T-helper 2 cell treated with Interferon-gamma antibody and Interleukin-4, amounts not matched to agents 100 ng/mL and 5 ng/mL, for 36 hours (primary cell): Measurements from ENCODE around the gene ZBTB46. TPM values are rescaled to one million over a fixed set of nuclear protein-coding genes. Genes with fewer than 3 reads are reported as not detected.
"Not testable (repeated sequence)": the region's sequence is repeated elsewhere in the genome, so short reads cannot be mapped to it uniquely, and the experiment has no call there.

ENCODE experiments used
- intact Hi-C: fragments of 100-400 bp; cut with micrococcal nuclease; formaldehyde crosslinking; loops from one replicate; pipeline ENCODE4 v1.15.1; 2023
- total RNA-seq: library from RNA; stranded (reverse); gene quantifications from 2 replicates; pipeline ENCODE4 v1.2.3, GENCODE V29; 2022

ZBTB46 gene, protein sequence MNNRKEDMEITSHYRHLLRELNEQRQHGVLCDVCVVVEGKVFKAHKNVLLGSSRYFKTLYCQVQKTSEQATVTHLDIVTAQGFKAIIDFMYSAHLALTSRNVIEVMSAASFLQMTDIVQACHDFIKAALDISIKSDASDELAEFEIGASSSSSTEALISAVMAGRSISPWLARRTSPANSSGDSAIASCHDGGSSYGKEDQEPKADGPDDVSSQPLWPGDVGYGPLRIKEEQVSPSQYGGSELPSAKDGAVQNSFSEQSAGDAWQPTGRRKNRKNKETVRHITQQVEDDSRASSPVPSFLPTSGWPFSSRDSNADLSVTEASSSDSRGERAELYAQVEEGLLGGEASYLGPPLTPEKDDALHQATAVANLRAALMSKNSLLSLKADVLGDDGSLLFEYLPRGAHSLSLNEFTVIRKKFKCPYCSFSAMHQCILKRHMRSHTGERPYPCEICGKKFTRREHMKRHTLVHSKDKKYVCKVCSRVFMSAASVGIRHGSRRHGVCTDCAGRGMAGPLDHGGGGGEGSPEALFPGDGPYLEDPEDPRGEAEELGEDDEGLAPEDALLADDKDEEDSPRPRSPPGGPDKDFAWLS
- 0.16 and 0.32 TPM in 2 replicates for total RNA-seq

DNA sequence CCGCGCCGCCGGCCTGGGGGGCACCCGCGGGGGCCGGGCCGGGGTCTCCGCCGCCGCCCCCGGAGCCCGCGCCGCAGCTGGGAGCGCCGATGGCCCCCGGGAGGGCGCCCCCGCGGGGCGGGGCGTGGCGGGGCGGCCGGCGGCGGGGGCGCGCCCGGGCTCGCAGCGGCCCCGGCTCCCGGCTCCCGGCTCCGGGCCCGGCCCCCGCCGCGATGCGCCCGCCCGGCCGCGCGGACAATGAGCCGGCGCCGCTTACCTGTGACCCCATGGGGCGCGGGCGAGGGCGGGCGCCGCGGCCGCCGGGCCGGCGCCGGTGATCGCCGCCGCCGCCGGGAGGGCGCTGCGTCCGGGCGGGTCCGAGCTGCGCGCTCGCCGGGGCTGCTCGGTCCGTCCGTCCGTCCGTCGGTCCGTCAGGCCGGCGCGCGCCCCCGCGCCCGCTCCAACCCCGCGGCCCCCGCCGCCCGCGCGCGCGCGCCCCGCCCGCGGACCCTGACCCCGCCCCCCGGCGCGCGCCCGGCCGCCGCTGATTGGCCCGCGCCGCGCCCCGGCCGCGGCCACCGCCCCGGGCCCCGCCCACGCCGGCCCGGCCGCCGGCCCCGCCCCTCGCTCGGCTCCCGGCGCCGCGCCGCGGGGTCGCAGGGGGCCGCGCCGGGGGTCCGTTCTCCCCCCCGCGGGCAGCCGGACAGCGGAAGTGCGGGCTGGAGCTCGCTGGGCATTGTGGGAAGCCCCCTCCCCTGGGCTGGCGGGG is at the start of gene ZBTB46:
Gene ZBTB46 (minus strand): TSS at position 424 of the 748 bp plus-strand sequence. CDS start 40,507 bp downstream, outside the sequence.
- intact Hi-C loops, result no loop called here

DNA sequence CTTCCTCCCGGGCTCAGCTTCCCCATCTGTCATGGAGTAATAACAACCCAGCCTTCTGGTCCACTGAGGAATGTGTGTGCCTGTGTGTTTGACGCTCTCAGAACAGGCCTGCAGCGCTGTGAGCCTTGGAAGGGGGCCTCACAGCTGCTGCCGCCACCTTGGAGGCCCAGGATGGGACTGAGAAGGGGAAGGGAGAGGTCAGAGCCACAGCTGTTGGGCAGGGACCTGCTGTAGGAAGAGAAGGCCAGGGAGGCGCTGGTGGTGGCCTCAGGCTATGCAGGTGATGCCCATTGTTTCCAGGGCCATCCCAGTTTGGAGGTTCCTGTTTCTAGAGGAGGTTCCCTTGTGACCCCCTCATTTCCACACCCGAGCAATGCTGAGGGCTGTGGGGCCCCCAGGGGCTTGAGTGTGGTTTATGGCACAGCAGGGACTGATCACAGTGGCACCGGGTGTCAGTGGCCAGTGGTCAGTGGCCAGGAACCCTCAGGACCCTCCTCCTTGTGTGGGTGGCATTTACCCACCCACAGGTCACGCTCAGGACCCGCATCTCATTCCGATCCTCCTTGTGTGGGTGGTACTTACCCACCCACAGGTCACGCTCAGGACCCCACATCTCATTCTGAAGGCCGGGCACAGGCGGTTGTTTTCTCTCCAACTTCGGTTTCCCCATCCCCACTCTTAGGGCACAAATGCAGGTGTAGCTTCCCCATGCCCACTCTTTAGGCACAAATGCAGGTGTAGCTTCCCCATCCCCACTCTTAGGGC is 48.0 kb upstream of the ZBTB46 start:
- intact Hi-C loops, result no loop called here

DNA sequence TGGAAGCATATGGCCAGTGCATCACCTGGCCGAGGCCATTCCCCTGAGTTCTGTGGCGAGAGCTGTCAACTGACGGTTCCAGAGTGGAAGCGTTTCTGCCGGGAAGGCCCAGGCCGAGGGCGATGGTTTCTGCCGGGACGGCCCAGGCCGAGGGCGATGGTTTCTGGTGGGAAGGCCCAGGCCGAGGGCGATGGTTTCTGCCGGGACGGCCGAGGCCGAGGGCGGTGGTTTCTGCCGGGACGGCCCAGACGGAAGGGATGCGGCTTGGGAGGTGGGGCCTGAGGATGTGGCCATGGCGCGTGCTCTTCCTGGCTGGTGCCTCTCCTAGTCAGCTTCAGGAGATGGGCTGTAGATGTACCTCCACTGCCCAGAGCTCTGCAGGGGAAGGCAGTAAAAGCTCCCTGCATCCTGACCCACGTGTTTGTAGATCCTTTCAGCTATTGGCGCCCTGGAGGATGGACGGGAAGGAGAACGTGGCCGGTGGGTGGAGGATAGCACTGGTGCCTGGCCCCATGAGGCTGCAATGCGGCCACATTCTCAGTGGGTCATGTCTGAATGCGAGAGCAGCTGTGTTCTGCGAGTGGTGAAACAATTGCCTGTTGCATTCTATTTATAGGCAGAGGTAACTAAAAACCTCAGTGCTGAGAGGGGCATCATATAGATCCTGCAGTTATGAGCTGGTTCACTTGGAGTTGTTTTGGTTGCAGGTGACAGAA is 46.8 kb upstream of the ZBTB46 start:
- intact Hi-C loops, result no loop called here

DNA sequence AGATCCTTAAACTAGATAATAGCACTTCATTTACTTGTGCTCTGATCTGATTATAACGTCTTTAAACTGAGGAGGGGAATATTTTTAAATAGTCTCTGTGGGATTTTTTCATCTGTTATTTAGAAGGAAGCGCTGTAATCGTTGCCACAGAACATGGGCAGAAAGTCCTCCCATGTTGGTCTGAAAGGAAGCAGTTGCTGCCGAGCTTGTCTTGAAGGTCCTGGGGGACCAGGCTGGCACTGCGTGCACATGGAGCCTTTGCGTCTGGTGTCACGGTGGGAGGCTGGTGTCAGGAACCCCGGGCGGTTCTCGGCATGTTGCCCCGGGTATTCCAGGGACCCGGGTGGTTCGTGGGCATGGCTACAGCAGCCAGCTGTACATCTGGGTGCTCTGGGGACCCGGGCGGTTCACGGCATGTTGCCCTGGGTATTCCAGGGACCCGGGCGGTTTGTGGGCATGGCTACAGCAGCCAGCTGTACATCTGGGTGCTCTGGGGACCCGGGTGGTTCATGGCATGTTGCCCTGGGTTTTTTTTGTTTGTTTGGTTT is 45.5 kb upstream of the ZBTB46 start:
- intact Hi-C loops, result no loop called here

DNA sequence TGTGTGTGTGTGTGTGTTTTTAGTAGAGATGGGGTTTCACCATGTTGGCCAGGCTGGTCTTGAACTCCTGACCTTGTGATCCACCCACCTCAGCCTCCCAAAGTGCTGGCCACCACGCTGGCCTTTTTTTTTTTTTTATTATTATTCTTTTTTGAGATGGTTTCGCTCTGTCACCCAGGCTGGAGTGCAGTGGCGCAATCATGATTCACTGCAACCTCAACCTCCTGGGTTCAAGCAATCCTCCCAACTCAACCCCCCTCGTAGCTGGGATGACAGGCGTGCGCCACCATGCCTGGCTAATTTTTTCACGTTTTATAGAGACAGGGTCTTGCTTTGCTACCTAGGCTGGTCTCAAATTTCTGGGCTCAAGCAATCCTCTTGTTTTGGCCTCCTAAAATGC is 43.2 kb upstream of the ZBTB46 start:
- intact Hi-C loops, result not testable (repeated sequence)

DNA sequence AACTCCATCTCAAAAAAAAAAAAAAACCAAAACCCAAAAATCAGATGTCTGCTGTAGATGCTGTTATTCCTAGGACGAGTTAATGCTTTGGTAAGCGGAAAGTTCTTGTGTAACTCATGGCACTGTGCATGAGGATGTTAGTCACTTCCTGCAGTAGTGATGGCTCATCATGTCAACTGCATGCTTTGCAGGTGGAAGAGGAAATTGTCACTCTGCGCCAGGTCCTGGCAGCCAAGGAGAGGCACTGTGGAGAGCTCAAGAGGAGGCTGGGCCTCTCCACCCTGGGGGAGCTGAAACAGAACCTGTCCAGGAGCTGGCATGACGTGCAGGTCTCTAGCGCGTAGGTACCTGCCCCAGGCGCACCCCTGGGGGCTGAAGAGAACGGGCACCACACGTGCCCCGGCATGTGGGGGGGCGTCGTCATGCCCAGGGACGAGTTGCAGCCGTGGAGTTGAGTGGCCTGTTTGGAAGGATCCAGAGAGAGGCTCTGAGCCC is 42.5 kb upstream of the ZBTB46 start:
- intact Hi-C loops, result no loop called here

DNA sequence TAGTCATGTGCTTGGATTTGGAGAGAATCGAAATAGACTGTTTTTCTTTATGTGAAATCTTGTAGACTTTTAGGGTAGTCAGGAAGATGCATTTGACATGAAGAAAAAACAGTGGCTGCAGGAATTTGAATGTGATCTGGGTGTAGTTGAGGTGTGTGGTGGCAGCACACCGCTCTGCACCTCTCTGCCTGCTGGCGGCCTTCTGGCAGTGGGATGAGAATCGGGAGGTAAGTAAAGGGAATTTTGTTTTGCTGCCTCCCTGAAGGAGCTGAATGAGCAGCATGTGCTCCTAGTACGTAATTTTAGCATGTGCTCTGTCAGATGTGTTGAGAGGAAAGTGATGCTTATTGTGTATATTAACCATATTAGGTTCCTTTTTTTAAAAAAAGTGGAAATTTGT is 37.2 kb upstream of the ZBTB46 start:
- intact Hi-C loops, result loop anchor here (10.0 kb wide), 3 partner anchors 133 to 213 kb away; partner anchors contain the start of genes LIME1, RTEL1, SLC2A4RG and STMN3

DNA sequence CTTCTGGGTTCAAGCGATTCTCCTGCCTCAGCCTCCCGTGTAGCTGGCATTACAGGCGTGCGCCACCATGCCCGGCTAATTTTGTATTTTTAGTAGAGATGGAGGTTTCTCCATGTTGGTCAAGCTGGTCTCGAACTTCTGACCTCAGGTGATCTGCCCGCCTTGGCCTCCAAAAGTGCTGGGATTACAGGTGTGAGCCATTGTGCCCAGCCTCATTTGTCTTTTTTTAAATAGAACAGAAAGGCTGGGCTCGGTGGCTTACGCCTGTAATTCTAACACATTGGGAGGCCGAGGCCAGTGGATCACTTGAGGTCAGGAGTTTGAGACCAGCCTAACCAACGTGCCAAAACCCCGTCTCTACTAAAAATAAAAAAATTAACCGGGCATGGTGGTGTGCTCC is 36.0 kb upstream of the ZBTB46 start:
- intact Hi-C loops, result loop anchor here (10.0 kb wide), 3 partner anchors 132 to 212 kb away; partner anchors contain the start of genes LIME1, RTEL1, SLC2A4RG and STMN3

DNA sequence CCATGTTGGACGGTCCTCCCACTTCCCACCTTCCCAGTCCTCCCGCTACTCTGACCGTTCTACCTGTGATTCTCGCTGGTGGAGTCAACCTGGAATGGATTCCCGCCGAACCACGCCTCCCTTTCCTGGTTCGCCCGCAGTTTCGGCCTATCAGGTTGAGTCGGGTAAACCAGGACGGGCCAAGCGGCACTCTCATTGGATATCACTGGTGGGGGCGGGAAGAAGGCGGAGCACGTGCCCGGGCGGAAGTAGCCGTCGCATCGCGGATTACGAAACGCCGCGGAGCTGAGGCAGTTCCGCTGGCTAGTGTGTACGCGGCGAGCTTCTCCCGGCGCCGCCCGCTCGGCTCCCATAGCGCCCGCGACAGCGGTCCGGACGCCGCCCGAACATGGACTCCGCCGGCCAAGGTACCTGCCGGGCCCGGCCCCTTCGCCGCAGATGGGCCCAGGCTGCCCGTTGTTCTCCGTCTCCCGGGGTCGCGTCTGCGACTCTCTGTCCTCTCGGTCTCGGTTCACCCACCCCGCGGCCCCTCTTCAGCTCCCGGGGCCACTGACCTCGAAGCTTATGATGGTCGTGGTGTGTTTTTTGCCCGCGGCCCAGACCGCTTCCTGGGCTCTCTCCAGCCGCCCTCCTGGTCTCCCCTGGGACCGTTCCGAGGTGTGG is 34.0 kb upstream of the ZBTB46 start, which contains the start of gene TPD52L2:
Gene TPD52L2 (plus strand): TSS at position 293 of the 663 bp plus-strand sequence. CDS start 96 bp downstream, at position 389.
- intact Hi-C loops, result loop anchor here (1.0 to 10.0 kb wide), 8 partner anchors 29 to 328 kb away; partner anchors contain the start of genes ARFRP1, LIME1, PTK6 and RTEL1

DNA sequence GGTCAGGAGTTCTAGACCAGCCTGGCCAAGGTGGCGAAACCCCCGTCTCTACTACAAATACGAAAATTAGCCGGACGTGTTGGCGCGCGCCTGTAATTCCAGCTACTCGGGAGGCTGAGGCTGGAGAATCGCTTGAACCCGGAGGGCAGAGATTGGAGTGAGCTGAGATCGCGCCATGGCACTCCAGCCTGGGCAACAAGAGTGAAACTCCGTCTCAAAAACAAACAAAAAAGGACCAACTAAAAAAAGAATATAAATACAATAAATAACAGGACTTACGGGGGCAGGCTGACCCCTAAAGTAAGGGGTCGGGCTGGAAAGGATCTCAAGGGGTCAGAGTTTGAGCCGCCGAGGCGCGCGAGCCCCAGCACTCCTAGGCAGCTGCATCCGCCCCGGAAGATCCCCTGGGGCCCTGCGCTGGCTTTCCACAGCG is 33.5 kb upstream of the ZBTB46 start:
- intact Hi-C loops, result loop anchor here (1.0 to 10.0 kb wide), 7 partner anchors 78 to 328 kb away; partner anchors contain the start of genes ARFRP1, LIME1, PTK6 and RTEL1

DNA sequence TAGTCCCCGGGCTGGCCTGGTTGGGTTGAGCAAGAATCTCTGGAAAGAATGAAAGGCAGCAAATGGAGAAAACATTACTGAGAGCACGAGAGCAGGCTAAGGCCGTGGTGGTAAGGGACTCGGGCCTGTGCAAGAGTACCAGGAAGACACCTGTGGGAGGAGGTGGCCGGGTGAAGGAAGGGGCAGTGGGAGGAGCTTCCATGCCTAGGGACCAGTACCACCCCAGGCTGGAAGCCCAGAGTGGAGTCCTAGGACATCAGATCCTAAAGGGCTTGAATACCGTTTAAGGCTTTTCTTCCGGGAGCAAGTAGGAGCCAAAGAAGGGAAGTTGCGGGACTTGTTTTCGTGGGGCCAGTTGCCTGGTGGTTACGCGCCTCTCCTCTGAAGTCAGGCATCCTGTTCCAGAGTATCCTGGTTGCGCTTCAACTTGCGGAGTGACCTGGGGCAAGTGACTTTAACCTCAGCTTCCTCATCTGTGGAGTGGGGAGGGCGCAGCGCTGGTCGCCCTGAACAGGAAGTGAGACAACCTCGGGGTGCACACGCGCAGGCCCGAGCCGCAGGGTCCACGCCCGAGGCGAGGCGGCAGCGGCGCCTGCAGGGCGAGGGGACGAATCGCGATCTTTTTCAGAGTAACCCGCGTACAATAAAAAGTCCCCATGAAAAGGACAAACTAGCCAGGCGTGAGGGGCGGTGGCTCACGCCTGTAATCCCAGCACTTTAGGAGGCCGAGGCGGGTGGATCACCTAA is 32.9 kb upstream of the ZBTB46 start:
- intact Hi-C loops, result loop anchor here (1.0 to 10.0 kb wide), 7 partner anchors 77 to 327 kb away; partner anchors contain the start of genes ARFRP1, LIME1, PTK6 and RTEL1

DNA sequence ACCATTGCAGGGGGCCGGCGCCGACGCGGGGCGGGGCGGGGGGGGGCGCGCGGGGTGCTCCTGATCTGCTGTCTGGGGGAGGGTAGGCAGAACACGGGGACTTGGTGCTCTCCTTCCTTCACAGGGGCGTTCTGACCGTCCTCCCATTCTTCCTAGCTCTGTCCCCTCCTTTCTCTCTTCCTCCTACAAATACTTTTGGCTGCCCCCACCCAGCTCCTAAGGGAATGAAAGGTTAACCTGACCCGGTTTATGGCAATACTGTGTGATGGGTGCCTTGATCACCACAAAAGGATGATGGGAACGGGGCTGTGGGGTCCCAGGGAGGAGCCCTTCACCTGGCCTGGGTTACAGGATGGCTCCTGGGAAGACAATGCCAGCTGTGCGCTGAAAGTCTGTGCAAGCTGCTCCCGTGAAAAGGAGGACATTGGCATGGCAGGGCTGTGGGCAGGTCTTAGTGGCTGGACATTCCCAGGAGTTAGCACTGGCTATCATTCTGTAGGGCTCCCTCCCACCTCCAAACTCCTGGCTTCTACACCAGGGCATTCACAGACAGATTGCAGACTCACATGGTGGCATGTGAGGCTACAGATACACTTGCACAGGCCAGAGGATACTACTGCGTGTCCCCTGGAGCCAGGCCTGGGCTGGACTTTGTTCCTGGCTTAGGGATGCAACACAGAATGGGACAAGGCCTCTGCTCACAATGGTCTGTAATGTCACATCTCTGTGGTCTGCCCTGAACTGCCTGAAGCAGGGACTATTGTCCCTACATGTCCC is 32.1 kb upstream of the ZBTB46 start:
- intact Hi-C loops, result loop anchor here (10.0 kb wide), 3 partner anchors 128 to 208 kb away; partner anchors contain the start of genes LIME1, RTEL1, SLC2A4RG and STMN3

DNA sequence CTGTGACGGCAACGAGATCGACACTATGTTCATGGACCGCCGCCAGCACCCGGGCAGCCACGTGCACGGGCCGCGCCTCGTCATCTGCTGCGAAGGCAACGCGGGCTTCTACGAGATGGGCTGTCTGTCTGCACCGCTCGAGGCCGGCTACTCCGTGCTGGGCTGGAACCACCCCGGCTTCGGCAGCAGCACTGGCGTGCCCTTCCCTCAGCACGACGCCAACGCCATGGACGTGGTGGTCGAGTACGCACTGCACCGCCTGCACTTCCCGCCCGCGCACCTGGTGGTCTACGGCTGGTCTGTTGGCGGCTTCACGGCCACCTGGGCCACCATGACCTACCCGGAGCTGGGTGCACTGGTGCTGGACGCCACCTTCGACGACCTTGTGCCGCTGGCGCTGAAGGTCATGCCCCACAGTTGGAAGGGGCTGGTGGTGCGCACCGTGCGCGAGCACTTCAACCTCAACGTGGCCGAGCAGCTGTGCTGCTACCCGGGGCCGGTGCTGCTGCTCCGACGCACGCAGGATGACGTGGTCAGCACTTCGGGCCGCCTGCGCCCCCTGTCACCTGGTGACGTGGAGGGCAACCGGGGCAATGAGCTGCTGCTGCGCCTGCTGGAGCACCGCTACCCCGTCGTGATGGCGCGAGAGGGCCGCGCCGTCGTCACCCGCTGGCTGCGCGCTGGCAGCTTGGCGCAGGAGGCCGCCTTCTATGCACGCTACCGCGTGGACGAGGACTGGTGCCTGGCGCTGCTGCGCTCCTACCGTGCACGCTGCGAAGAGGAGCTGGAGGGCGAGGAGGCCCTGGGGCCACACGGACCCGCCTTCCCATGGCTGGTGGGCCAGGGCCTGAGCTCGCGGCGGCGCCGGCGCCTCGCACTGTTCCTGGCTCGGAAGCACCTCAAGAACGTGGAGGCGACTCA is 31.2 kb upstream of the ZBTB46 start:
- intact Hi-C loops, result loop anchor here (10.0 kb wide), 3 partner anchors 127 to 207 kb away; partner anchors contain the start of genes LIME1, RTEL1, SLC2A4RG and STMN3

DNA sequence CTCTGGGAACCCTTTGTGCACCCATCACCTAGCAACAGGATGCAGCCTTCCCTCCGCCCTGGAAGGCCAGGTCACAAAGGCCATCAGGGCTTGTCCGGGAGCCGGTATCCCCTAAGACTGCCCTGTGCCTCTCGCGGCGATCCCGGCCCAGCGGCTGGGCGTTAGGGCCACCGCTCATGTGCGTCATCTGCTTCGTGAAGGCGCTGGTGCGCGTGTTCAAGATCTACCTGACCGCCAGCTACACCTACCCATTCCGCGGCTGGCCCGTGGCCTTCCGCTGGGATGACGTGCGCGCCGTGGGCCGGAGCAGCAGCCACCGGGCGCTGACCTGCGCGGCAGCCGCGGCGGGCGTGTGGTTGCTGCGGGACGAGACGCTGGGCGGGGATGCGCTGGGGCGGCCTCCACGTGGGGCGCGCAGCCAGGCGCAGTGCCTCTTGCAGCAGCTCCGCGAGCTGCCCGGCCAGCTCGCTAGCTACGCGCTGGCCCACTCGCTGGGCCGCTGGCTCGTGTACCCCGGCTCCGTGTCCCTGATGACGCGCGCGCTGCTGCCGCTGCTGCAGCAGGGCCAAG is 30.4 kb upstream of the ZBTB46 start, which contains the start of gene ABHD16B:
Gene ABHD16B (plus strand): TSS at position 134 of the 570 bp plus-strand sequence. CDS start 43 bp downstream, at position 177.
- intact Hi-C loops, result loop anchor here (10.0 kb wide), 3 partner anchors 127 to 207 kb away; partner anchors contain the start of genes LIME1, RTEL1, SLC2A4RG and STMN3

DNA sequence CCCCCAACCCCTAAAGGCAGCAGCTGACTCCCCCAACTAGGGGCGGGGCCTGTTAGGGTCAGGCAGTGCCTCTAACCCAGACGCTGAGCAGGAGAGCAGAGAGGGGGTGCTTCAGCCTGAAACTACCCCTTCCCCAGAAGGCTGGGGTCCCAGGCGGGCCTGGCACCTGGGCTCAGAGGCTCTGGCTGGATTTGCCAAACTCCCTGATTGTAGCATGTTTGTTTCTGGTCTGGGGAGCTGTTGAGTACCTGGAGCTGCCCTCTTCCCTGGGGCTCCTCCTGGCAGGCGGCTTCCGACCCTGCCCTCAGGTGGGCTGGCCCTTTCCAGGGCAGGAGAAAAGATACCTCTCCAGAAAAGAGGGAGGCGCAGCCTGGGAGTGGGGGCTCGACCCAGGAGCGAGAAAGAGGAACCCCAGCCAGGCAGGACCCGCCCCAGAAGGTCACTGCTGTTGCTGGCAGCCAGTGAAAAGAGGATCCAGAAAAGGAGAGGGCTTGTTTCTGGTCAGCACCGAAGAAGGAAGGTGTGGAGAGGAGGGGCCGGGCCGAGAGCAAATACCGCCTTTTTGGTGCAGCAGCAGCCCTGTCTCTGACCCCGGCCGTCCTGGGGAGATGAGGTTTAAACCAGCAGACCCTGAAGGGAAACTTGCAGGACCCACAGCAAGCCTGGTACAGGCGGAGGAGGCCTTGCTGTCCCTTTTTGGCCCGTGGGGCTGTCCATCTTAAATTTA is 29.4 kb upstream of the ZBTB46 start:
- intact Hi-C loops, result loop anchor here (10.0 kb wide), 3 partner anchors 126 to 206 kb away; partner anchors contain the start of genes LIME1, RTEL1, SLC2A4RG and STMN3
